Left colon (tissue), 2 donors: Measurements from ENCODE around the gene UACA. TPM values are rescaled to one million over a fixed set of nuclear protein-coding genes. Genes with fewer than 3 reads are reported as not detected.
A peak's percentile ranks its signal among the peaks of the same experiment; 100 is the strongest.
"Not testable (repeated sequence)": the region's sequence is repeated elsewhere in the genome, so short reads cannot be mapped to it uniquely, and the experiment has no call there.

ENCODE experiments used
- ATAC-seq: fragments of 200-7000 bp; cut with Tn5 transposase; one replicate; pipeline ENCODE4 v1.9.1; 2020; ENCODE audit warnings: mild to moderate bottlenecking, moderate library complexity
- DNase-seq, 2 donors: peaks; one replicate each; pipeline ENCODE4 v3.0.0-alpha.2; 2020
- intact Hi-C, 2 donors: fragments of 100-400 bp; cut with DNase I in 1 of 2; cut with micrococcal nuclease in 1 of 2; formaldehyde crosslinking; loops; one replicate each; pipeline versions ENCODE4 v1.11.2 to v1.14.0; 2022; cut with DNase I, micrococcal nuclease
- total RNA-seq, 2 donors: library from RNA; stranded (reverse); fragmentation: NEBNext Ultra II Directional; extraction: Animal tissue kit (Norgen Biotek cat#: 25700); gene quantifications; one replicate each; pipeline ENCODE4 v1.2.1, GENCODE V29; 2021
- donor health status: DM: no; HTN: no; CAD: no.
- donor health status: DM: yes; HTN: yes; CAD: no.

The UACA gene
- total RNA-seq, 2 donors from 2014 or later, result 61.1 to 77.1 TPM

DNA sequence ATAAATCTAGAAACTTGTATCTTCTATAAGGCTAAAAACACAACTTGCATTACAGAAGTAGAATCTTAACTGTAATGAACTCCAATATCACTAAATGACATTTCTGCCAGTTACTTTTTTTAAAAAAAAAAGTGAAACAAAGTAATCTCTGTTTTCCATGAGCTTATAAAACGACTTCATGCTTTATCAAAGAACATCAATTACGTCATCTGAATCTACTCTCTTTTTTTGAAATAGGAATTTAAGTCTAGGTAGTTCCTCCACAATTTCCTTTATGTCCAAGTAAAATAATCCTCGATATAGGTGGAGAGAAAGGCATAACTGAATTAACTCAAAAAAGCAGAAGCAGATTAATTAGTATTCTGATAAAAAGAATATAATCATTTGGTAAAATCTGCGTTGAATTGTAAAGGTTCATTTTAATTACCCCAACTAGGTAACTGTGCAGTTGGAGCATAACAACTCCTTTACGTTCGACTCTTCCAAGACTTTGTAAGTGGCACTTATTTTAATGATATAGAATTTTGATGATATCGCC lies 1.4 kb downstream of the UACA start:
- DNase-seq, result no peak
- intact Hi-C loops, result no loop called here
- no peak for ATAC-seq

DNA sequence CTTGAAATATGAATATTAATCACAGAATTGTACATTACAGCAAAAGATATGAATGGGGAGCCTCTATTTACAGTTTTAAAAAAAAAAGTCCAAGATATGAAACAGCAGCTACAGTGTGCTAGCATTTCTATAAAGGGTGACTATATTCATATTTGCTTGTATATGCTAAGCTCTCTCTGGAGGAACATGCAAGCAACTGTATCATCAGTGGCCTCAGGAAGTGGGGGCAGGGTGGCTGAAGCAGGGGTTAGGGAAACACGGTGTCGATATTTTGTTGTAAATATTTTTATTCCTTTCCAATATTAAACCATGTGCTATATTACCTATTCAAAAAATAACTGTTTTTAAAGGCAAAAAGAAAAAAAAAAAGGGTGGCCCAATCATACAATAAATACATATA lies 2.3 kb downstream of the UACA start:
- intact Hi-C loops, result no loop called here
- ATAC-seq, result no peak
- DNase-seq, result no peak

DNA sequence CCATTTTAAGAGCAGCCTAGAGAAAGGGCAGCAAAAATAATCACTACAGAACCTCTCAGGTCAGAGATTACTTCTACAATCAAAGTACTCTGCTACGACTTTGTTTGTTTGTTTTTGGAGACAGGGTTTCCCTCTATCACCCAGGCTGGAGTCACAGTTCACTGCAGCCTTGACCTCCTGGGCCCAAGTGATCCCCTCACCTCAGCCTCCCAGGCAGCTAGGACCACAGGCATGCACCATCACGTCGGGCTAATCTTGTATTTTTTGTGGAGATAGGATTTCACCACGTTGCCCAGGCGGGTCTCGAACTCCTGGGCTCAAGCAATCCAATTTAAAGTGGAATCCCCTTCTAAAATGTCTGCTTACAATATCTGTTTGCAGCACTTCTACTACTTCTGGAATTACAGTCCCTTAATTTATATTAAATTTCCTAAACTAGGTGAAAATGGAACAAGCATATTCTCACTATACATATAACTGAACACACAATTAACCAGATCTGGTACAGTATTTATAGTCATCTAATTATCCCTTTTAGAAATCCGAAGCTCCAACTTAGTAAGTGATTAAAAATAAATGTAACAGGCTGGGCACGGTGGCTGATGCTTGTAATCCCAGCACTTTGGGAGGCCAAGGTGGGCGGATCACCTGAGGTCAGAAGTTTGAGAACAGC lies 4.4 kb downstream of the UACA start:
- no peak for ATAC-seq
- DNase-seq, result no peak

DNA sequence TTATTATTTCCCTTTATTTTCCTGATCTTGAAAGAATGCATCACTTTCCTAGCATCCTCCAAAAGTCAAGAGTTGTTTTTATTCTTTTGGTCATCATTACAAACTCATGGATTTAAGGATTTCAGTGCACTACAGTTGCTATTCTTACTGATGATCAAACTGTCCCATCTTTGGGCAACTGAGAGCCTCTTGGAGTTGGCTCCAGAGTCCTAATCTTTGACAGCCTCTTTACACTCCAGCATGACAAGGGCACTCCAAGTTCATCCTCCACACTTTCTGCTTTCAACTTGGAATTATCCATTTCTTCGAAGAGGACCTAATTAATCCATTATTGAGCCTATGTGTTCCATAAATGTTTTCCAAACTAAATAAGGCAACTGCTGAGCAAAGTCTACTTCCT lies 5.7 kb downstream of the UACA start:
- ATAC-seq, result no peak
- DNase-seq, result no peak
- intact Hi-C loops, result no loop called here

More for the DNA sequence above, 4.4 kb downstream of the UACA start:
- intact Hi-C loops, result no loop called here

DNA sequence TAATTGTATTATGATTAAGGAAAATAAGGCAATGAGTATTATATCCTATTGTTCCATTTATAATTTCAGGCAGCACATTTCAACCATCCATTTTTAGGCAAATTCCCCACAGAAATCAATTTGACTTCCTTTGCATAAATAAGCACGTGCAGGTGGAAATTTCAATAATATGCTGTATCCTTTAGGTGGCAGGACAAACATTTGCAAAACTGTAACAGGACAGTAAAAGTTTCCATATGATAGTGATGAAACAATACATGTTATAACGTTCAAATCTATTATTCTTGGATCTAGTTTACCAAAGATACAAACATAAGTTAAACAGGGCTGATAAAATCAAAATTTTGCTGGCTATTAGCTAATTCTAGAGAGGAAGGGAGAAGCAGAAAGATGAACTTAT lies 8.5 kb downstream of the UACA start:
- ATAC-seq, result no peak
- DNase-seq, result no peak
- intact Hi-C loops, result no loop called here

DNA sequence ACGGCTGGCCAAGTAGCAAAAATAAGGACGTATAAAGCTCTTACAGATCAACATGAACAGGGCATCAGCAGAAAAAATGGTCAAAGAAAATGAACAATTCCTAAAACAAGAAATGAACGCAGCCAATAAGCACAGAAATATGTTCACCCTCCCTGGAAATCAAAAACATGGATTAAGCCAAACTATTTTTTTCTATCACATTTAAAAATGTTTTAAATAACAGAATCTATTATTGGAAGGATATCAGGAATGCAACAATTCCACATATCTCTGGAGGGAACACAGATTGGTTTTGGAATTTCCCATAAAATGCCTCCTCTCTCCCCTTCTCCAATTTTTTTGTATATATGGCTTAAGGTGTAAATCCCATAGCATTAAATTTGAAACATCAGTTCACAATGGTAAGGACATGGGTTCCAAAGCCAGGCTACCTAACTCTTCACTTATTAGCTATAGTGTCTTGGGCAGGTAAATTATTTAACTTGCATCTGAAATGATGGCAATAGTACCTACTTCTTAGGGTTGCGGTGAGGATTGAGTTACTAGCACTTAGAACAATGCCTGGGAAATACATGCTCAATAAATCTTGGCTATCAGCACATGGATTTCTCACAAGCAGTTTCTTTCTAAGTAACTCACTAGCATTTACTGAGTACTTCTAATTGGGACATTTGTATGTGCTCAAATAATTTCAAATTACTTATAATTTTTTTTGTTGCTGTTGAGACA lies 10.1 kb downstream of the UACA start:
- no peak for DNase-seq
- intact Hi-C loops, result no loop called here
- ATAC-seq, result no peak

DNA sequence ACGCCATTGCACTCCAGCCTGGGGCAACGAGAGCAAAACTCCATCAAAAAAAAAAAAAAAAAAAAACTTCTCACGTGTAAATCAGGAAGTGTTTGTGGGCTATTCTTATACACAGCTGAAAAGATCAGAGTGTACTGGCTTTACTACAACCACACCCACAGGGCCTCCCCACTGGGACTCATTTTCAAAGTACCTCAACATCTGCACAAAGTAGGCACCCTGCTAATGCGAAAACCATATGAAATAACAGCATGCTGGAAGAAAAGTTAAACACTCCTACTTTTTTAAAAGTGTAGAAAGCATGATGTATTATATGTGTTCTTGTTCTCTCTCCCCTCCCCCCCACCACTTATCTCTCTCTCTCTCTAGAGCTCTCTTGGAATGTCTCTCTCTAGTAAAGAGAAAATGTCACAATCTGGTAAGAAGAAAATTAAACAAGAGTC lies 11.1 kb downstream of the UACA start:
- intact Hi-C loops, result no loop called here
- ATAC-seq, result peak; percentile 86
- DNase-seq, result peak; percentile 27 to 51

DNA sequence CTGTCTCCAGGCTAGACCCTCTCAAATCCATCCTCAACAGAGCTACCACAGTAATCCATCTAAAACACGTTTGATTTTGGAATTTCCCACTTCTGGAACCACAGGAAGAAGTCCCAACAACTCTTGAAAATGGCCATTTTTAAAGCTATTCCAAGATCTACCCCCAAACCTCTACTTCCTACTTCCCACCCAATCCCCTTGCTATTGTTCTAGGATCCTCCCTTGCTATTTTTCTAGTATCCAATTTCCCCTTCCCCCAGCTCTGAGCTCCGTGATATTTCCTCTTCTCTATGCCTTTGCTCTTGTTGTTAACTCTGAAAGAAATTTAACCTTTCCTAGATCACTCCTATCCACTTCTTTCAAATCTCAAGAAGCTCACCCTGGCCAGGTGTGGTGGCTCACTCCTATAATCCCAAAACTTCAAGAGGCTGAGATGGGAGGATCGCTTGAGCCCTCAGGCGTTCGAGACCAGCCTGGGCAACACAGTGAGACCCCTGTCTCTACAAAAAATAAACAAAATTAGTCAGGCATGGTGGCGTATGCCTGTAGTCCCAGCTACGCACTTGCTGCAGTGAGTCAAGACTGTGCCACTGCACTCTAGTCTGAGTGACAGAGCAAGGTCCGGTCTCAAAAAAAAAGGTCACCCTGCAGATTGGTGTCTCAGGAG lies 13.0 kb downstream of the UACA start:
- ATAC-seq, result no peak
- intact Hi-C loops, result no loop called here
- DNase-seq, result no peak

DNA sequence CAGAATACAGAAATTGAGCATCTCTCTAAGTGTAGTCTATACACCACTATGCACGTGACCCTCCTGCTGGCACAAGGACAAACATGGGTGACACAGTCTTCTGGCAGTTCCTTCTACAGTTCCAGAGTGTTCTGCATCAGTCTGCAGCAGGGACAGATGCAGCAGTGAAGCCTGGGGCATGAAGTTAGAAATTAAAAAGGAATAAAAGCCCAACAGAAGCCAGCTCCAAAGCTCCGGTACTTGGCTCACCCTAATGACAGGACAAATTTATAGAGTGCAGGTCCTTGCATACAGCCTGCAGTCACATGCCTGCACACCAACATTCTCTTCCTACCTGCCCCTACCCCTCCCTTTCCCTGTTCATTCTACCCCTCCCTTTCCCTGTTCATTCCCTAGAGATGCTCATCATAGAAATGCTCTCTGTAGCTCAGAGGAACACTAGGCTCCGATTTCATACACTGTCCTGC lies 15.0 kb downstream of the UACA start:
- DNase-seq (no peak), ATAC-seq (peak; percentile 31)
- intact Hi-C loops, result no loop called here

DNA sequence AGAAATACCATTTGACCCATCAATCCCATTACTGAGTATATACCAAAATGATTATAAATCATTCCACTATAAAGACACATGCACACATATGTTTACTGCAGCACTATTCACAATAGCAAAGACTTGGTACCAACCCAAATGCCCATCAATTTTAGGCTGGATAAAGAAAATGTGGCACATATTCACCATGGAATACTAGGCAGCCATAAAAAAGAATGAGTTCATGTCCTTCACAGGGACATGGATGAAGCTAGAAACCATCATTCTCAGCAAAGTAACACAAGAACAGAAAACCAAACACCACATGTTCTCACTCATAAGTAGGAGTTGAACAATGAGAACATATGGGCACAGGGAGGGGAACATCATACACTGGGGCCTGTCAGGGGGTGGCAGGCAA lies 16.8 kb downstream of the UACA start:
- intact Hi-C loops, DNase-seq, ATAC-seq: not testable (repeated sequence)

DNA sequence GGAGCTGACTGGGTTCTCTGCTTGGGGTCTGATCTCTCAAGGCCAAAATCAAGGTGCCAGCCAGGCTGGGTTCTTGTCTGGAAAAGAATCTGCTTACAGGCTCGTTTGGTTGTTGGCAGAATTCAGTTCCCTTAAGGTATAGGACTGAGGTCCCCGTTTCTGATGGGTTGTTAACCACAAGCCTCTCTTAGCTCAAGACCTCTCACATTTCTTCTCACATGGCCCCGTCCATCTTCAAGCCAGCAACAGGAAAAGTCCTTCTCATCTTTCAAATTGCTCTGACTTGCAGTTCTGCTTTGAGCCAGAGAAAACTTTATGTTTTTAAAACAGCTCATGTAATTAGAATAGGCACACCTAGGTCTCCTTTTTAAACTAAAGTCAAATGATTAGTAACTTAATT lies 20.4 kb downstream of the UACA start:
- DNase-seq (no peak), ATAC-seq (no peak)
- intact Hi-C loops, result no loop called here

DNA sequence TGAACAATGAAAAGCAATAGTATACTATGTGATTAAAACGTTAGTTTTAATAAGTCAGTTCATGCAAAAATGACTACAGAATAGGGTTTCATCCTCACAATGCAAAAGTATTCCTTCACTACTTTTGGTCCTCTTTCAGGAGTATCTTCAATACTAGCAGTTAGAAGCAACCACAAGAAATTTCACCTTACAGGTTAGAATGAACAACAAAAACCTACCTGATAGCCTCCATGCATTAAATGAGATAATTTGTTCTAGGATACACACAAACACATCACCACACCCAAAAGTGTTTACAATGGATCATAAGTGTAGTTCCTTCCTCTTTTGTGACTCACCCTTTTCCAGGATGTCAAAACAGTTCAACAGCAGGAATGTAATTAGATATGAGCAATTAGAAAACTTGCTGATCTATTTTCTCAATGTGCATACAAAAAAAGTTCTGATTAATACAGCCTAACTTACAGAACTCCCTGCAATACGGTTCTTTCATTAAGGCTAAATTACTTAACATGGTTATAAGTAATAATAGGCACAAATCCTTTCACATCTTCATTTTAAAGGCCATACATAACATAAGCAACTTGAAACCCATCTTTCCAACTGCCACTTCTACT lies 21.6 kb downstream of the UACA start:
- DNase-seq, result no peak
- ATAC-seq, result peak; percentile 86
- intact Hi-C loops, result no loop called here

DNA sequence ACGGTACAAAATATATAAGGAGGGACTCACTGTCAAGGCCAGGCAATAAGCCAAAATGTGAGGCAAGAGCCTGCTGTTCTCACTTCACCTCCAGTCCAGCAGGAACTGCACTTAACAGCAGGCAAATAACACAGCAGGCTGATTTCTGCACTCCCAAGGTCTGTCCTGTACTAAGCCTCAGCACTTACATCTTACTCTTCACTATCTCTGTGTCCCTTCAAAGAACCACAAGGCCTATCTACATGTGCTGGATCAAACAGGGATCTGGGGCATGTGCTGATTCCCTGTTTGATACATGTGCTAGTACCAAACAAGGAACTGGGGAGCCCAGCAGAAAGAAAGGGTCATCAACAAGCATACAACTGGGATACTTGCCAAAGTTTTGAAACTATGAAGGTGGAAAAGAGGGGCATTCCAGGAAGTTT lies 22.2 kb downstream of the UACA start:
- intact Hi-C loops, result no loop called here
- ATAC-seq (peak; percentile 78), DNase-seq (peak; percentile 50 to 76)

DNA sequence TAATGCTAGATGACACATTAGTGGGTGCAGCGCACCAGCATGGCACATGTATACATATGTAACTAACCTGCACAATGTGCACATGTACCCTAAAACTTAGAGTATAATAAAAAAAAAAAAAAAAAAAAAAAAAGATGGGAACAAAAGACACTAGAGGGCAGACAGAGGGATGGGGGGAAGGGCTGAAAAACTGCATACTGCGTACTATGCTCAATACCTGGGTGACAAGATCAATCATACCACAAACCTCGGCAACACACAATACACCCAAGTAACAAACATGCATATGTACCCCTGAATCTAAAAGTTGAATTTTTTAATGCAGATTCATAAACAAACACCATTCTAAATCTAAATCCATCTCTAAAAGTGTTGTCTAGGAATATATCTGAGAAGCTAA lies 28.3 kb downstream of the UACA start:
- DNase-seq, ATAC-seq, intact Hi-C loops: not testable (repeated sequence)

DNA sequence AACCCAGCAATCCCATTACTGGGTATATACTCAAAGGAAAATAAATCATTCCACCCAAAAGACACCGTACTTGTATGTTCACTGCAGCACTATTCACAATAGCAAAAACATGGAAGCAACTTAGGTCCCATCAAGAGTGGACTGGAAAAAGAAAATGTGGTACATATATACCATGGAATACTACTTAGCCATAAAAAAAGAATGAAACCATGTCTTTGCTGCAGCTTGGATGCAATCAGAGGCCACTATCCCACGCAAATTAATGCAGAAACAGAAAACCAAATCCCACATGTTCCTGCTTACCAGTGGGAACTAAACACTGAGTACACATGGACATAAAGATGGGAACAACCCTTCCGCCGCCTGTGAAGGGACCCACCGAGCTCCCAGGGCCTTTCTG lies 34.2 kb downstream of the UACA start:
- ATAC-seq, result no peak
- DNase-seq, result no peak
- intact Hi-C loops, result loop anchor here in 1 of 2 donors (10.0 kb wide), 1 partner anchor 54 kb away; no protein-coding TSS in a partner anchor

DNA sequence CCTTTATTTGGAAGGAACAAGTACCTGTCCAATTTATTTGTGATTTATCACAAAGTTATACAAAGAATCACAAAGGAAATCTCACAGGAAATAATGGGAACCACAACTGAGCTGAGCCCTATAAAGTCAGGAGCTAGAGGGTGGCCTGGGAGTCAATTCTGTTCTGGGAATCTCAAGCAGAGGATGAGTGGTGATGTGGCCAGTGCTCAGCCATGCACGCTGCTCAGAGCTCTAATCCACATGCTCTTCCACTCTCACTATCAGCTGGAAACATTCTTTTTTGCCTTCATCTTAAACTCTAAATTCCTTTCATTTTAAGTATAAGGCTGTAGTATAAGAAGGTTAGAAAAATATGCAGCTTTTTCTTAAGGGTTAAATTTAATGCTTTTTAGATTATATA lies 36.6 kb downstream of the UACA start:
- ATAC-seq (no peak), DNase-seq (no peak)
- intact Hi-C loops, result loop anchor here in 1 of 2 donors (10.0 kb wide), 1 partner anchor 52 kb away; no protein-coding TSS in a partner anchor

DNA sequence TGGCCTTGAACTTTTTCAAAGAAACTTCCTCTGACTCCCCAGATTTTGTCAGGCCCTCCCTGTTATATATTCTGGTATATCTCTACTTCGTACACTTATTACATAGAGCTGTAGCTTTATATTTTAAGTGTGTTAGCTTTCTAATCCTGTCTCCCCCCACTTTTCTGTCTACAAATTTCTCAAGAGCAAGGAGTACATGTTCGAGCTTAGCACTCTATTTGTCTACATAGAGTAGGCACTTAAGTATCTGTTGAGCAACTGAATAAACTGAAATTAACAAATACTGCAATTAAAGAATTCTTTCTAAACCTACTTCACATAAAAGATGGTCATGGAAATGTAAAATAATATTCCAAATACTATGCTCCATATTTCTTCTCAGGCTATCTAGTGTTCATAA lies 39.4 kb downstream of the UACA start:
- DNase-seq (no peak), ATAC-seq (no peak)
- intact Hi-C loops, result loop anchor here in 1 of 2 donors (10.0 kb wide), 1 partner anchor 49 kb away; no protein-coding TSS in a partner anchor

DNA sequence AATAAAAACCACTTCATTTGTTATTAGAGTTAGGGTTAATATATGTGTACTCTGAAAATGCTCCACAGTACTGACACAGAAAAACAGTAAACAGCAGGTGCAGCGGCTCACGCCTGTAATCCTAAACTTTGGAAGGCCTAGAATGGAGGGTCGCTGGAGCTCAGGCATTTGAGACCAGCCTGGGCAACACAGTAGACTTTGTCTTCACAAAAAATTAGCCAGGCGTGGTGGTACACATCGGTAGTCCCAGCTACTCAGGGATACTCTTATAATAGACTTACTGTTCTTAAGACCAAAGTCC lies 40.3 kb downstream of the UACA start:
- ATAC-seq, result peak; percentile 53
- no peak for DNase-seq
- intact Hi-C loops, result loop anchor here in 1 of 2 donors (10.0 kb wide), 1 partner anchor 48 kb away; no protein-coding TSS in a partner anchor
